IPS DF 6.9 (cell line): Measurements from ENCODE around the gene NCDN.

Source experiments
- DNase-seq: peaks from one replicate; pipeline ENCODE4 v3.0.0-alpha.2; 2013; ENCODE audit warnings: low read depth, low spot score
- H3K27ac ChIP-seq: one replicate; pipeline ENCODE4 v1.5.1; 2013; ENCODE audit warnings: low read length, control low read depth
- H3K27me3 ChIP-seq: 2 replicates; pipeline ENCODE4 v1.6.1; 2013; ENCODE audit warnings: mild to moderate bottlenecking, low read length; ENCODE audit not compliant: control insufficient read depth, insufficient read depth
- H3K36me3 ChIP-seq: 2 replicates; pipeline ENCODE4 v1.6.1; 2013; ENCODE audit warnings: low read length; ENCODE audit not compliant: control insufficient read depth, insufficient read depth
- H3K4me1 ChIP-seq: 2 replicates; pipeline ENCODE4 v1.6.1; 2013; ENCODE audit warnings: low read length; ENCODE audit not compliant: control insufficient read depth, insufficient read depth
- H3K4me3 ChIP-seq: 2 replicates; pipeline ENCODE4 v1.5.1; 2013; ENCODE audit warnings: mild to moderate bottlenecking, low read length
- H3K9me3 ChIP-seq: 2 replicates; pipeline ENCODE4 v1.6.1; 2013; ENCODE audit warnings: low read length, inconsistent platforms; ENCODE audit not compliant: control insufficient read depth, insufficient read depth
- WGBS: extraction: QIAGEN DNeasy Blood & Tissue Kit; methylation state at CpG from one replicate; pipeline ENCODE4 v1.1.7; 2013; ENCODE audit warnings: mixed read lengths, missing lambda C conversion rate; ENCODE audit not compliant: insufficient read length, insufficient coverage; 5-methylcytosine and 5-hydroxymethylcytosine counted together

NCDN gene

DNA sequence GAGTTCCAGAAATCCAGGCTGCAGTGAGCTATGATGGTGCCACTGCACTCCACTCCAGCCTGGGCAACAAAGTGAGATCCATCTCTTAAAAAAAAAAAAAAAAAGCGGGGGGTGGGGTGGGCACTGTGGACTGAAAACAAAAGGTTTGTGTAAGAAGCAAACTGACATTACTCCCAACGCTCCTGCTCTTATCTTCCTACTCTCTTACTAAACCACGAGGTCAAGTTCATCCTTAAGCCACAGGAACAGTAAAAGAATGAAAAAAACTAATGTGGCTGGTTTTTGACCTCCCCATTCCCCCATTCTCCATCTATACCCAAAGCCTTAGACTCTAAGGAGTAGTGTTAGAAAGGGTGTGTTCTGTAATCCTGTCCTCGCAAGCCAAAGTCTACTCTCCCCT is 46.3 kb downstream of the NCDN start:
- no peaks in the 10 kb centered on the region for H3K4me1 ChIP-seq
- no peaks in the 10 kb centered on the region for H3K27me3 ChIP-seq
- H3K27ac ChIP-seq: no peak overlapping the region
- no peak for DNase-seq
- H3K9me3 ChIP-seq: no peaks in the 10 kb centered on the region
- peaks cover 10% of the 10 kb centered on the region for H3K36me3 ChIP-seq
- no peak overlapping the region for H3K4me3 ChIP-seq
- WGBS: no CpG with 5 or more reads among the region's 4 CpGs

DNA sequence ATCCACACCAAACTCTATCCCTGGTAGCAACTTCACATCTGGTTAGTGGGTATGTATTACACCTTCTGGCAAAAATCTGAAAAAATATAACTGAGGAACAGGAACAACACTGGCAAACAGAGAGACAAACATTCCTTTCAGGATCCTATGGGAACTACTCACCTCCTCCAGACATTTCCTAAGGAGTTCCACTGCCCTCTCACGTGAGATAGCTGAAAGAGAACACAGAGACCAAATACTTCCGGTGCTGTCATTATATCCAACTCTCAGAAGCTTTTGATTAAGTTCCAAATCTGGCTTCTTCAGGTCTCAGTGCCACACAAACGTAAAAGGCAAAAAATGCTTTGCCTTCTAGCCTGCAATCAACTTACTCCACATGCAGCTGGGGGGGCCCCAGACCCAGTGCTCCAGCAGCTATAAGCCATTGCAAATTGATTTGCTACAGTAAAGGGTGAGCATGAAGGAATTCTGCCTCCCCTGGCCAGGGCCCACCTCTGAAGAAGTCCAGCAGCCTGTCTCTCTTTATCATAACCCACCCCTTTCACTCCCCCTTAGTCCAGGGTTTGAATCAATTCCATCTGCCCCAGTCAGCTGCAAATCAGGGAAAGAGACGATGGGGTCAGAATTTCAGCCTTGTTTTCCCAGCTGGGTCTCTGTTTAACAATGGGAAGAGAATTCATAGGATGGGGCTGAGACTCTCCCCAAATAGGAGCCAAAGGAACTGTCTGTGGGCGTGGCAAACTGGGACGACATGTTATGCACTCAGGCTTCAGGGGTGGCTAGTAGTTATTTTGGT is 47.7 kb downstream of the NCDN start:
- Histone ChIP-seq H3K9me3 (no peaks in the 10 kb centered on the region), H3K4me3 (no peak overlapping the region), H3K4me1 (no peaks in the 10 kb centered on the region), H3K36me3 (peaks cover 13% of the 10 kb centered on the region), H3K27me3 (no peaks in the 10 kb centered on the region), H3K27ac (no peak overlapping the region)
- DNase-seq: no peak
- WGBS: no CpG with 5 or more reads among the region's 6 CpGs

DNA sequence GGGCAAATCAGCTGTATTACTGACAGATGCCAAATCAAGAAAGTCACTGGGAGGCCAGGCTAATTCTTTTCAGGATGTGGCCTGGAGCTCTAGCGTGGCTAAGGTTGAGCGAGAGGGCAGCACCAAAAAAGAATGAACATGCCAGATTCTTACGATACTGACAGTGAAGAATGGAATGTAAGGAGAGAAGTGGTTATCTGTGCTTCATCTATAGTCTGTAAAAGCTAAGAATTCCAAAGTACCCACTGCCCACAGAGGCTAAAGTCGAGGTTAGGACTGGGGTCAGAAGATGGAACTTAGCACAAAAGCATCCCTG is 48.2 kb downstream of the NCDN start:
- no peak overlapping the region for H3K4me3 ChIP-seq
- no peak overlapping the region for H3K27ac ChIP-seq
- H3K27me3 ChIP-seq: no peaks in the 10 kb centered on the region
- H3K9me3 ChIP-seq: no peaks in the 10 kb centered on the region
- no peaks in the 10 kb centered on the region for H3K4me1 ChIP-seq
- peaks cover 13% of the 10 kb centered on the region for H3K36me3 ChIP-seq
- DNase-seq: no peak
- WGBS: no CpG with 5 or more reads among the region's 4 CpGs

DNA sequence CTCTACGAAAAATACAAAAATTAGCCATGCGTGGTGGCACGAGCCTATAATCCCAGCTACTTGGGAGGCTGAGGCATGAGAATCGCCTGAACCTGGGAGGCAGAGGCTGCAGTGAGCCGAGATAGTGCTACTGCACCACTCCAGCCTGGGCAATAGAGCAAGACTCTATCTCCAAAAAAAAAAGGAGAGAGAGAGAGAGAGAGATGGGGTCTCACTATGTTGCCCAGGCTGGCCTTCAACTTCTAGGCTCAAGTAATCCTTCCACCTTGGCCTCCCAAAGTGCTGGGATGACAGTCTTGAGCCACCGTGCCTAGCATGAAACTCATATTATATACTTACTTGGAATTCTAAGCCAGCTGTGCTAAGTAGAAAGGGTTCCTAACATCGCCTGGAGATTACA is 54.1 kb downstream of the NCDN start:
- Histone ChIP-seq H3K36me3 (peaks cover 4% of the 10 kb centered on the region), H3K4me3 (no peak overlapping the region), H3K27ac (no peak overlapping the region), H3K9me3 (no peaks in the 10 kb centered on the region), H3K27me3 (no peaks in the 10 kb centered on the region), H3K4me1 (no peaks in the 10 kb centered on the region)
- no peak for DNase-seq
- no CpG with 5 or more reads among the region's 7 CpGs for WGBS

DNA sequence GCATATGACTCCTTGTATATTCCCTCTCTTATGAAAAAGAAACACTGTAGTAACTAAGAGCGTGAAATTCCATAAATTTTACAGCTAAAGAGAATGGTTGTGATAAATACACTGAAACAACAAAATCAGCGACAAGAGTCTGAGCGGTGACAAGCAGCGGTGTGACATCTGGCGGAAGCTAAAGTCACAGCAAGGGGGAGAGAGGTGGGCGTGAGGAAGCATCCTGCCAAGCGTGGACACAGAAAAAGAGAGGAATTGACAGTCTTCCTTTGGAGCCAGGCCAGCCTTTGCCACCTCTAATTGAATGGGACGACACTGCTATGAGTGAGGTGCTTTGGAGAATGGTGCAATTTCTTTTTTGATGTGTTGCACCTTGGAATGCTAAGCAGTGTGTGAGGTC is 57.8 kb downstream of the NCDN start:
- WGBS: no CpG with 5 or more reads among the region's 8 CpGs

More for the DNA sequence above, 57.8 kb downstream of the NCDN start:
- Histone ChIP-seq H3K9me3 (no peaks in the 10 kb centered on the region), H3K36me3 (no peaks in the 10 kb centered on the region; the same call in 1 of the 2 replicates), H3K27ac (no peak overlapping the region), H3K27me3 (no peaks in the 10 kb centered on the region), H3K4me1 (no peaks in the 10 kb centered on the region), H3K4me3 (no peak overlapping the region)
- no peak for DNase-seq
